ENCODE data around the gene DCLK1. TPM values are rescaled to one million over a fixed set of nuclear protein-coding genes. Genes with fewer than 3 reads are reported as not detected.
"Not testable (repeated sequence)": the region's sequence is repeated elsewhere in the genome, so short reads cannot be mapped to it uniquely, and the experiment has no call there.

Gene DCLK1
- total RNA-seq, 2 donors from 2014 or later, result 2.7 to 7.3 TPM

GRCh38 chr13:36001561-36001960, 129.6 kb downstream of the DCLK1 start:
- no peak for ATAC-seq
- DNase-seq, result no peak
- intact Hi-C loops (cut with DNase I, micrococcal nuclease), result no loop called here

GRCh38 chr13:36000028-36000427, 131.2 kb downstream of the DCLK1 start:
- DNase-seq (no peak), ATAC-seq (no peak)
- intact Hi-C loops (cut with DNase I, micrococcal nuclease), result no loop called here

- ATAC-seq, result no peak
- intact Hi-C loops (cut with DNase I, micrococcal nuclease), result no loop called here
- DNase-seq, result no peak
Observed at GRCh38 chr13:35996360-35996759, 134.8 kb downstream of the DCLK1 start.

GRCh38 chr13:35995136-35995535, 136.0 kb downstream of the DCLK1 start:
- DNase-seq (no peak), ATAC-seq (no peak)
- intact Hi-C loops (cut with DNase I, micrococcal nuclease), result no loop called here

- DNase-seq (no peak), ATAC-seq (no peak)
- intact Hi-C loops (cut with DNase I, micrococcal nuclease), result no loop called here
Observed at GRCh38 chr13:35994131-35994966, 136.8 kb downstream of the DCLK1 start.

GRCh38 chr13:35993686-35994085, 137.5 kb downstream of the DCLK1 start:
- ATAC-seq, result no peak
- intact Hi-C loops (cut with DNase I, micrococcal nuclease), result no loop called here
- no peak for DNase-seq

GRCh38 chr13:35992964-35993363, 138.2 kb downstream of the DCLK1 start:
- no peak for ATAC-seq
- DNase-seq, result no peak
- intact Hi-C loops (cut with DNase I, micrococcal nuclease), result no loop called here

- intact Hi-C loops (cut with DNase I, micrococcal nuclease), result no loop called here
- ATAC-seq (no peak), DNase-seq (no peak)
Observed at GRCh38 chr13:35990196-35990595, 141.0 kb downstream of the DCLK1 start.

GRCh38 chr13:35988648-35989081, 142.5 kb downstream of the DCLK1 start:
- no peak for ATAC-seq

GRCh38 chr13:35987572-35988513, 143.3 kb downstream of the DCLK1 start:
- DNase-seq (no peak), ATAC-seq (no peak)
- intact Hi-C loops (cut with DNase I, micrococcal nuclease), result no loop called here

More at GRCh38 chr13:35988648-35989081, 142.5 kb downstream of the DCLK1 start:
- DNase-seq, result no peak
- intact Hi-C loops (cut with DNase I, micrococcal nuclease), result no loop called here

- intact Hi-C loops (cut with DNase I, micrococcal nuclease), result no loop called here
- no peak for ATAC-seq
- DNase-seq, result no peak
Observed at GRCh38 chr13:35984776-35985453, 146.3 kb downstream of the DCLK1 start.

GRCh38 chr13:35984287-35984686, 146.9 kb downstream of the DCLK1 start:
- intact Hi-C loops (cut with DNase I, micrococcal nuclease), result no loop called here

GRCh38 chr13:35983703-35984102, 147.5 kb downstream of the DCLK1 start:
- DNase-seq; ATAC-seq; intact Hi-C loops (cut with DNase I, micrococcal nuclease): not testable (repeated sequence)

More at GRCh38 chr13:35984287-35984686, 146.9 kb downstream of the DCLK1 start:
- ATAC-seq (no peak), DNase-seq (no peak)

GRCh38 chr13:35983206-35983605, 148.0 kb downstream of the DCLK1 start:
- DNase-seq (no peak), ATAC-seq (no peak)
- intact Hi-C loops (cut with DNase I, micrococcal nuclease), result no loop called here

- DNase-seq (peak; percentile 32 to 44), ATAC-seq (no peak)
- intact Hi-C loops (cut with DNase I, micrococcal nuclease), result loop anchor here in 1 of 2 donors (5.0 kb wide), 1 partner anchor 298 kb away; no protein-coding TSS in a partner anchor
Observed at GRCh38 chr13:35979361-35979951, 151.7 kb downstream of the DCLK1 start.

GRCh38 chr13:35978607-35979316, 152.4 kb downstream of the DCLK1 start:
- intact Hi-C loops (cut with DNase I, micrococcal nuclease), result loop anchor here in 1 of 2 donors (5.0 kb wide), 1 partner anchor 299 kb away; no protein-coding TSS in a partner anchor
- ATAC-seq, result no peak
- no peak for DNase-seq

- intact Hi-C loops (cut with DNase I, micrococcal nuclease), result loop anchor here in 1 of 2 donors (5.0 kb wide), 1 partner anchor 300 kb away; no protein-coding TSS in a partner anchor
- DNase-seq, result no peak
- ATAC-seq, result no peak
Observed at GRCh38 chr13:35977060-35977459, 154.1 kb downstream of the DCLK1 start.

- intact Hi-C loops (cut with DNase I, micrococcal nuclease), result loop anchor here in 1 of 2 donors (5.0 kb wide), 1 partner anchor 301 kb away; no protein-coding TSS in a partner anchor
- no peak for ATAC-seq
- DNase-seq, result no peak
Observed at GRCh38 chr13:35976126-35976525, 155.1 kb downstream of the DCLK1 start.
